Activated B cell treated with CpG ODN at 0.5 μM for 24 hours (primary cell): ENCODE measurements around the gene ADAMTS10. TPM values are rescaled to one million over a fixed set of nuclear protein-coding genes. Genes with fewer than 3 reads are reported as not detected.

Experiments
- ATAC-seq: fragments of 200-7000 bp; cut with Tn5 transposase; one replicate; pipeline ENCODE4 v1.10.0; 2021; ENCODE audit warnings: low read depth, mild to moderate bottlenecking, moderate library complexity
- CTCF ChIA-PET: fragments of 350-600 bp; sonication (Branson Sonifier 250); formaldehyde crosslinking; loops from one replicate; lab custom pipeline; 2021; ENCODE audit warnings: antibody characterized with exemption; lab: Charles Lee
- POLR2A ChIA-PET: fragments of 350-600 bp; sonication (Branson Sonifier 250); formaldehyde crosslinking; loops from one replicate; lab custom pipeline; 2021; ENCODE audit warnings: antibody characterized with exemption; lab: Charles Lee
- DNase-seq: peaks from one replicate; pipeline ENCODE4 v3.0.0; 2022
- H3K27ac Mint-ChIP-seq: one replicate; pipeline ENCODE4 v1.8.0; 2020; ENCODE audit warnings: mixed read lengths
- H3K27me3 Mint-ChIP-seq: one replicate; pipeline ENCODE4 v1.8.0; 2021; ENCODE audit warnings: mixed read lengths
- H3K36me3 Mint-ChIP-seq: one replicate; pipeline ENCODE4 v1.8.0; 2021; ENCODE audit warnings: low read depth, mixed read lengths
- H3K4me1 Mint-ChIP-seq: one replicate; pipeline ENCODE4 v1.8.0; 2021; ENCODE audit warnings: mixed read lengths
- H3K4me3 Mint-ChIP-seq: one replicate; pipeline ENCODE4 v1.8.0; 2020; ENCODE audit warnings: mild to moderate bottlenecking, mixed read lengths
- H3K9me3 Mint-ChIP-seq: one replicate; pipeline ENCODE4 v1.8.0; 2020; ENCODE audit warnings: mixed read lengths
- CTCF ChIP-seq: fragments of 200-600 bp; IDR thresholded peaks from one replicate; pipeline ENCODE4 v1.8.0; 2022; ENCODE audit warnings: antibody characterized with exemption, mild to moderate bottlenecking
- intact Hi-C: fragments of 100-400 bp; cut with micrococcal nuclease; formaldehyde crosslinking; loops from one replicate; pipeline ENCODE4 v1.15.1; 2024
- total RNA-seq: library from RNA; stranded (reverse); gene quantifications from 2 replicates; pipeline ENCODE4 v1.2.3, GENCODE V29; 2022

The ADAMTS10 gene
- total RNA-seq, 1 donor from 2014 or later, result 0.33 TPM

DNA sequence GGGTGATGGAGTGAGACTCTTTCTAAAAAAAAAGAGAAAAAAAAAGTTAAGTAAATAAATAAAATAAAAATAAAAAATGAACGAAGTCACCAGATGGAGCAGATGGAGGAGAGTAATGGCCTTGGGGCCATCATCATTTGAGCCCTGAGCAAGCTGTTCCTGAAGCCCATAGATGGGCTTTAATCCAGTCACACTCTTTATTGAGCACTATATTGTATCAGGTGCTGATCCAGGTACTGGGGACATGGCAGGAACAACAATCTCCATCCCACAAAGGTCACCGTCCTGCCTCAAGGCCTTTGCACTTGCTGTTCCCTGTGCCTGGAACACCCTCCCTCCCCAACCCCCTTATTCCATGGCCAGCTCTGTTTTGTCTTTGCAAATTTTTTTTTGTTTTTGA is 3.9 kb upstream of the ADAMTS10 start:
- DNase-seq, result no peak
- ATAC-seq, result no peak
- intact Hi-C loops, result no loop called here
- ChIA-PET POLR2A (no interaction called here), CTCF (no interaction called here)
- Mint-ChIP-seq H3K27ac (no peak overlapping the region), H3K9me3 (no peaks in the 10 kb centered on the region), H3K27me3 (peaks cover 12% of the 10 kb centered on the region), H3K4me3 (no peak overlapping the region), H3K4me1 (peaks cover 13% of the 10 kb centered on the region), H3K36me3 (no peaks in the 10 kb centered on the region)
- no peak for TF ChIP-seq CTCF

DNA sequence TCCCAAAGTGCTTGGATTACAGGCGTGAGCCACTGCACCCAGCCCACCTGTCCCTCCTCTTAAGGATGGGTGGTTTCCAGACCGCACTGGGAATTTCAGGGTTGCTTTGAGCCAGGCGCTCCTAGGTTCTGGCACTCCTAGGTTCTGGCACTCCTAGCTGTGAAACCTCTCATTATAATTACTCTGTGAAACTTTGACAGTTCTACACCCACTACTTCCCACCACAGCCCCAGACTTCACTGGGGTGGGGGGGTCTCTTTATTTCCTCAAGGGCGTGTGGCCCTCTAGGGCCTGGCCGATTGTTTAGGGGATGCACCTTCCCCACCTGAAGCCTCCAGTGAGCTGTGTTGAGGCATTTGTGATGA is 2.3 kb upstream of the ADAMTS10 start:
- Mint-ChIP-seq H3K4me3 (no peak overlapping the region), H3K9me3 (no peaks in the 10 kb centered on the region), H3K27ac (no peak overlapping the region), H3K27me3 (peaks cover 25% of the 10 kb centered on the region), H3K4me1 (peaks cover 17% of the 10 kb centered on the region), H3K36me3 (no peaks in the 10 kb centered on the region)
- CTCF ChIA-PET, result no interaction called here
- no peak for TF ChIP-seq CTCF
- DNase-seq, result no peak
- POLR2A ChIA-PET, result no interaction called here
- intact Hi-C loops, result no loop called here
- ATAC-seq, result no peak

GRCh38 chr19:8611877-8612806 is 1.6 kb upstream of the ADAMTS10 start:
- peaks cover 17% of the 10 kb centered on the region for H3K4me1 Mint-ChIP-seq
- H3K27me3 Mint-ChIP-seq, result peaks cover 31% of the 10 kb centered on the region
- intact Hi-C loops, result no loop called here
- no peaks in the 10 kb centered on the region for H3K9me3 Mint-ChIP-seq
- ATAC-seq (no peak), DNase-seq (no peak)
- no peak overlapping the region for H3K4me3 Mint-ChIP-seq
- ChIA-PET CTCF (no interaction called here), POLR2A (no interaction called here)
- H3K27ac Mint-ChIP-seq, result no peak overlapping the region
- no peak for TF ChIP-seq CTCF
- no peaks in the 10 kb centered on the region for H3K36me3 Mint-ChIP-seq

- intact Hi-C loops, result no loop called here
- no peaks in the 10 kb centered on the region for H3K9me3 Mint-ChIP-seq
- peaks cover 17% of the 10 kb centered on the region for H3K4me1 Mint-ChIP-seq
- DNase-seq, result no peak
- peaks cover 36% of the 10 kb centered on the region for H3K27me3 Mint-ChIP-seq
- ChIA-PET POLR2A (no interaction called here), CTCF (no interaction called here)
- no peak overlapping the region for H3K4me3 Mint-ChIP-seq
- no peak for ATAC-seq
- H3K36me3 Mint-ChIP-seq, result no peaks in the 10 kb centered on the region
- no peak overlapping the region for H3K27ac Mint-ChIP-seq
- TF ChIP-seq CTCF, result no peak
These were observed 919 bp upstream of the ADAMTS10 start for GRCh38 chr19:8611391-8611876.

DNA sequence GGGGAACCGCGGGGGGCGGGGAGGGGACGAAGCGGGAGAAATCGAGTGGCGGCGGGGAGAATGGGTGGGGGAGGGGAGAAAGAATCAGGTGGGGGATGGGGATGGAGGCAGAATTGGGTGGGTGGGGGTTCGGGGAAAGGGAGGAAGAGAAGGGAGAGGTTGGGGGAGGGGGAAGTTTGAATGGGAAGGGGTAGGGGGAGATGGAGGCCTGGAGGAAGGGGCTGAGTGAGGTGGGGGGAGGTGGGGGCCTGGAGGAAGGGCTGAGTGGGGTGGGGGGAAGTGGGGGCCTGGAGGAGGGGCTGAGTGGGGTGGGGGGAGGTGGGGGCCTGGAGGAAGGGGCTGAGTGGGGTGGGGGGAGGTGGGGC is 403 bp upstream of the ADAMTS10 start:
- CTCF ChIA-PET, result no interaction called here

More for the DNA sequence above, 403 bp upstream of the ADAMTS10 start:
- ATAC-seq (no peak), DNase-seq (no peak)
- H3K9me3 Mint-ChIP-seq, result no peaks in the 10 kb centered on the region
- intact Hi-C loops, result no loop called here
- TF ChIP-seq CTCF, result no peak
- peaks cover 35% of the 10 kb centered on the region for H3K27me3 Mint-ChIP-seq
- POLR2A ChIA-PET, result no interaction called here
- H3K4me1 Mint-ChIP-seq, result peaks cover 17% of the 10 kb centered on the region
- H3K27ac Mint-ChIP-seq, result no peak overlapping the region
- H3K36me3 Mint-ChIP-seq, result no peaks in the 10 kb centered on the region
- H3K4me3 Mint-ChIP-seq, result no peak overlapping the region
